Mesendoderm (in vitro differentiated cells): ENCODE measurements around the gene RAI14.

ENCODE experiments used
- DNase-seq: peaks from one replicate; pipeline ENCODE4 v3.0.0; 2013
- H2AK5ac ChIP-seq: 2 replicates; pipeline ENCODE4 v1.6.1; 2013; ENCODE audit warnings: low read length, inconsistent platforms
- H2BK120ac ChIP-seq: 2 replicates; pipeline ENCODE4 v1.6.1; 2013; ENCODE audit warnings: low read depth, mild to moderate bottlenecking, low read length, moderate library complexity, mixed read lengths
- H2BK15ac ChIP-seq: replicated peaks from 2 replicates; pipeline ENCODE4 v1.6.1; 2013; ENCODE audit warnings: low read depth, mild to moderate bottlenecking, moderate library complexity
- H2BK5ac ChIP-seq: 2 replicates; pipeline ENCODE4 v1.6.1; 2013; ENCODE audit warnings: low read length, inconsistent platforms
- H3K18ac ChIP-seq: 2 replicates; pipeline ENCODE4 v1.6.1; 2013; ENCODE audit warnings: mild to moderate bottlenecking, low read length, mixed read lengths
- H3K23ac ChIP-seq: one replicate; pipeline ENCODE4 v1.6.1; 2013; ENCODE audit warnings: low read length
- H3K27ac ChIP-seq: 2 replicates; pipeline ENCODE4 v1.5.1; 2013; ENCODE audit warnings: low read depth, mild to moderate bottlenecking, inconsistent platforms, low read length, moderate library complexity
- H3K27me3 ChIP-seq: 2 replicates; pipeline ENCODE4 v1.6.1; 2013; ENCODE audit warnings: low read length, control low read depth, mild to moderate bottlenecking, inconsistent platforms; ENCODE audit not compliant: insufficient read depth, poor library complexity
- H3K36me3 ChIP-seq: 2 replicates; pipeline ENCODE4 v1.6.1; 2013; ENCODE audit warnings: low read length, inconsistent platforms; ENCODE audit not compliant: control insufficient read depth, insufficient read depth
- H3K4ac ChIP-seq: one replicate; pipeline ENCODE4 v1.6.1; 2013; ENCODE audit warnings: low read depth, mild to moderate bottlenecking, low read length, moderate library complexity
- H3K4me1 ChIP-seq: 2 replicates; pipeline ENCODE4 v1.6.1; 2013; ENCODE audit warnings: low read depth, low read length, inconsistent platforms; ENCODE audit not compliant: control insufficient read depth
- H3K4me2 ChIP-seq: 2 replicates; pipeline ENCODE4 v1.6.1; 2013; ENCODE audit warnings: low read length
- H3K4me3 ChIP-seq: 2 replicates; pipeline ENCODE4 v1.5.1; 2013; ENCODE audit warnings: mild to moderate bottlenecking, low read length
- H3K56ac ChIP-seq: one replicate; pipeline ENCODE4 v1.6.1; 2013; ENCODE audit warnings: low read length
- H3K79me1 ChIP-seq: 2 replicates; pipeline ENCODE4 v1.6.1; 2013; ENCODE audit warnings: low read length, inconsistent platforms
- H3K79me2 ChIP-seq: 2 replicates; pipeline ENCODE4 v1.6.1; 2013; ENCODE audit warnings: mild to moderate bottlenecking, low read length; ENCODE audit not compliant: control insufficient read depth, insufficient read depth
- H3K9ac ChIP-seq: 2 replicates; pipeline ENCODE4 v1.6.1; 2013; ENCODE audit warnings: low read length, inconsistent platforms
- H4K5ac ChIP-seq: one replicate; pipeline ENCODE4 v1.6.1; 2013; ENCODE audit warnings: low read length
- H4K8ac ChIP-seq: one replicate; pipeline ENCODE4 v1.6.1; 2013; ENCODE audit warnings: low read depth, mild to moderate bottlenecking, control low read depth, low read length, moderate library complexity
- WGBS: extraction: QIAGEN DNeasy Blood & Tissue Kit; methylation state at CpG from one replicate; pipeline ENCODE4 v1.1.7; 2013; ENCODE audit warnings: low lambda C conversion rate, missing lambda C conversion rate; ENCODE audit not compliant: insufficient coverage; ENCODE audit errors: extremely low coverage; 5-methylcytosine and 5-hydroxymethylcytosine counted together

The RAI14 gene

DNA sequence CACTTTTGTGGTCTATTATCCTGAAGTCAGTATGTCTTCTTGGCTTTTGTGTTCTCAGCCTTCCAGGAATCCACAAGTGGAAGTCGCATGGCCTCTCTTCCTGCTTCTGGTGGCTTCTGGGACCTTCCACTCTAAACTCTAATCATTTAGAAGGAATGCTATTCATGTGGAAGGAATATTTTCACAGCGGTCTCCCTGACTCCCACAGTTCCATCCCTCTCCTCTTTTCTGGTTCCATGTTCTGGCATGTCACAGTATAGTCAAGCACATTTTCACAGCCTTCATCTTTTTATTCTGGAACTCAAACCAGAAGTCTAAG lies 7.3 kb upstream of the RAI14 start:
- Histone ChIP-seq H3K23ac (no peak overlapping the region), H3K4me1 (no peaks in the 10 kb centered on the region), H2BK15ac (no peak overlapping the region), H3K18ac (no peak overlapping the region), H2BK5ac (no peak overlapping the region), H3K4me3 (no peak overlapping the region), H3K4me2 (no peak overlapping the region), H2BK120ac (no peak overlapping the region), H4K8ac (no peak overlapping the region), H3K36me3 (no peaks in the 10 kb centered on the region), H2AK5ac (no peak overlapping the region), H3K56ac (no peak overlapping the region), H3K79me2 (no peaks in the 10 kb centered on the region), H3K79me1 (no peaks in the 10 kb centered on the region), H3K27ac (no peak overlapping the region), H4K5ac (no peak overlapping the region), H3K4ac (no peak overlapping the region), H3K9ac (no peak overlapping the region), H3K27me3 (no peaks in the 10 kb centered on the region)
- WGBS: no CpG with 5 or more reads among the region's 2 CpGs
- no peak for DNase-seq

DNA sequence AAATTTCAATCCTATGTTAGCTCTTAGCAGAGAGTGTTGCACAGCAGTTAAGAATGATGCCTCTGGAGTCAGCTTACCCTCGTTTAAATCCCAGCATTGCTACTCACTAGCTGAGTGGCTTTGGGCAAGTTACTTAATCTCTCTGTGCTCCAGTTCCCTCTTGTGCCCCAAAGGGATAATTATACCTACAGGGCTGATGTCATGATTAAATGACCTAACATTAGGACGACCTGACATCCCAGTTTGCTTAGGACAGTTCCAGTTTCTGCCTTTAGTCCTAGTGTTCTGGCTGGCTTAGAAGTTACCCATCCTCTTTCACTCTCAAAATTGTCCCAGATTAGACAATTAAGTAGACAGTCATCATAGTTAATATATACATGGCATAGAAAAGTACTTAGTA lies 4.3 kb upstream of the RAI14 start:
- no peaks in the 10 kb centered on the region for H3K79me2 ChIP-seq
- no peak overlapping the region for H2BK5ac ChIP-seq
- H4K8ac ChIP-seq: no peak overlapping the region
- no peak overlapping the region for H3K4me2 ChIP-seq
- WGBS: no CpG with 5 or more reads among the region's 2 CpGs
- H3K56ac ChIP-seq: no peak overlapping the region
- no peak overlapping the region for H3K9ac ChIP-seq
- H2BK120ac ChIP-seq: no peak overlapping the region
- H3K79me1 ChIP-seq: no peaks in the 10 kb centered on the region
- no peak overlapping the region for H4K5ac ChIP-seq
- no peaks in the 10 kb centered on the region for H3K4me1 ChIP-seq
- H3K23ac ChIP-seq: no peak overlapping the region
- H2AK5ac ChIP-seq: no peak overlapping the region
- no peak overlapping the region for H2BK15ac ChIP-seq
- no peaks in the 10 kb centered on the region for H3K36me3 ChIP-seq
- no peaks in the 10 kb centered on the region for H3K27me3 ChIP-seq
- H3K4me3 ChIP-seq: no peak overlapping the region
- no peak overlapping the region for H3K4ac ChIP-seq
- no peak overlapping the region for H3K27ac ChIP-seq
- DNase-seq: no peak
- no peak overlapping the region for H3K18ac ChIP-seq

DNA sequence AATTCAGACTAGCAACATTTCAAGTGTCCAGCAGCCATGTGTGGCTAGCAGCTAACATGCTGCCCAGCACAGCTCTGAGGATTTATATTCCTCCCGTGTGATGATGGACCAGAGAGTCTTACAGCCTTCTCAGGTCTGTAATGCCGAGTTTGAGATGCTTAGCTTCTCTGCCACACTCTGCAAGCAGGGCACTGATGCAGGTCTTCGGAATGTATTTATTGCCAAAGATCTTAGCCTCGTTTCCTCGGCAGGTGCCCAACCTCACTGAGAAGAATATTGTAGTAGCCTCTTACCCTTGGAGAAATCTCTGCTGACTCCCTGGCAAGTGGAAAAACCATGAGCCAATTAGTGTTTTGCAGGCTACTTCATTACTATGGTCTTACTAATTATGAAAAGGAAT lies 3.7 kb upstream of the RAI14 start:
- Histone ChIP-seq H3K18ac (no peak overlapping the region), H3K4me1 (no peaks in the 10 kb centered on the region), H4K8ac (no peak overlapping the region), H3K36me3 (no peaks in the 10 kb centered on the region), H3K4me3 (no peak overlapping the region), H3K23ac (no peak overlapping the region), H3K79me1 (peaks cover 2% of the 10 kb centered on the region), H2AK5ac (no peak overlapping the region), H3K4ac (no peak overlapping the region), H3K56ac (no peak overlapping the region), H3K27ac (no peak overlapping the region), H3K79me2 (peaks cover 6% of the 10 kb centered on the region), H2BK5ac (no peak overlapping the region), H2BK120ac (no peak overlapping the region), H4K5ac (no peak overlapping the region), H3K27me3 (no peaks in the 10 kb centered on the region), H3K4me2 (no peak overlapping the region), H2BK15ac (no peak overlapping the region), H3K9ac (no peak overlapping the region)
- WGBS: no CpG with 5 or more reads among the region's 5 CpGs
- no peak for DNase-seq

- H3K4me3 ChIP-seq: no peak overlapping the region
These were observed 3.2 kb upstream of the RAI14 start for GRCh38 chr5:34652914-34653313.

GRCh38 chr5:34653708-34654107 lies 2.4 kb upstream of the RAI14 start:
- Histone ChIP-seq H4K8ac (no peak overlapping the region), H2AK5ac (no peak overlapping the region), H3K9ac (no peak overlapping the region), H3K23ac (no peak overlapping the region), H3K36me3 (no peaks in the 10 kb centered on the region), H3K79me2 (peaks cover 18% of the 10 kb centered on the region), H3K79me1 (peaks cover 2% of the 10 kb centered on the region), H3K4me3 (no peak overlapping the region), H4K5ac (no peak overlapping the region), H3K4me2 (no peak overlapping the region), H2BK120ac (no peak overlapping the region), H2BK5ac (no peak overlapping the region), H3K27ac (no peak overlapping the region), H2BK15ac (no peak overlapping the region), H3K4me1 (no peaks in the 10 kb centered on the region), H3K56ac (no peak overlapping the region), H3K4ac (no peak overlapping the region), H3K18ac (no peak overlapping the region), H3K27me3 (no peaks in the 10 kb centered on the region)
- no peak for DNase-seq

More at GRCh38 chr5:34652914-34653313, 3.2 kb upstream of the RAI14 start:
- Histone ChIP-seq H2BK5ac (no peak overlapping the region), H3K18ac (no peak overlapping the region), H3K56ac (no peak overlapping the region), H3K27me3 (no peaks in the 10 kb centered on the region), H3K79me1 (peaks cover 2% of the 10 kb centered on the region), H3K36me3 (no peaks in the 10 kb centered on the region), H2BK120ac (no peak overlapping the region), H3K4me2 (no peak overlapping the region), H3K79me2 (peaks cover 11% of the 10 kb centered on the region), H3K9ac (no peak overlapping the region), H4K8ac (no peak overlapping the region), H3K4ac (no peak overlapping the region), H2AK5ac (no peak overlapping the region), H2BK15ac (no peak overlapping the region), H3K4me1 (no peaks in the 10 kb centered on the region), H3K23ac (no peak overlapping the region), H3K27ac (no peak overlapping the region), H4K5ac (no peak overlapping the region)
- no peak for DNase-seq

DNA sequence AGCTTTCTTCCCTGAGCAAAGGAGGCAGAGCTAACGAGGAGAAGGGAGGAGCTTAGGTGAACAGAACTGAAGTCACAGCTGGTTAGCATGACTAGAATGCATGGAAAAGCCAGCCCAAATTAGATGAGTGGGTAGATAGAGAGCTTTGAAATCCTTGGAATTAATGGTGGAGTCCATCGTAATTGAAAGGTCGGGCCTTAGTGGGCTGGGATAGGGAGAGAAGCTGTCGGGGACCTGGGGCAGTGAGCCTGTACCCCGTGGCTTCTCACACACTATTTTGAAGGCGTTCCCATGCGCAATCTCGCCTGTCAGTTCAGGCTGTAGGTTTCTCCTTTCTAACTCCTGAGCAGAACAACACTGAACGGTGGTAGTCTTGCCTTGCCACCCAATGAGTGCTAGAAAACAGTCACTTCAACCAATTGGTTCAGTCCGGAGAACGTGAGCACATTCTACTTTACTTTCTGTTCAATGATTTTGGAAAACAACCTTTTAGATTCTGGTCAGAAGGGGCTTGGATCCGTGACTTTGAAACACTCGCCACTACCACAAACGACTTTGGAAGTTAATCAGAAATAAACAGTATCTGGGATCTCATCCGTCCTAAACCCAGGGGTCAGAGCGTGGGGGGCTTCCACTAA lies 655 bp upstream of the RAI14 start:
- Histone ChIP-seq H3K27ac (peak overlapping the region; percentile 99), H2AK5ac (no peak overlapping the region), H3K23ac (no peak overlapping the region), H3K4ac (no peak overlapping the region), H3K79me1 (peaks cover 3% of the 10 kb centered on the region), H3K27me3 (no peaks in the 10 kb centered on the region), H4K5ac (peak overlapping the region; percentile 24), H4K8ac (no peak overlapping the region), H3K4me1 (no peaks in the 10 kb centered on the region), H3K4me3 (peak overlapping the region; percentile 39), H3K4me2 (peak overlapping the region; percentile 87), H2BK15ac (no peak overlapping the region), H2BK5ac (no peak overlapping the region), H3K18ac (peak overlapping the region; percentile 100), H2BK120ac (no peak overlapping the region), H3K9ac (peak overlapping the region; percentile 71), H3K79me2 (peaks cover 33% of the 10 kb centered on the region), H3K56ac (peak overlapping the region; percentile 82), H3K36me3 (no peaks in the 10 kb centered on the region)
- peak; percentile 89 for DNase-seq
- no CpG with 5 or more reads among the region's 16 CpGs for WGBS
